Femur (tissue), 1 donor: ENCODE measurements around the gene ATXN7L3.
A peak's percentile ranks its signal among the peaks of the same experiment; 100 is the strongest.
"Not testable (repeated sequence)": the region's sequence is repeated elsewhere in the genome, so short reads cannot be mapped to it uniquely, and the experiment has no call there.

Experiments
- DNase-seq: peaks from one replicate; pipeline ENCODE4 v3.0.0-alpha.2; 2017

ATXN7L3 gene

GRCh38 chr17:44170499-44171201 lies 29.0 kb downstream of the ATXN7L3 start, which contains the start of gene ASB16:
TSS of gene ASB16 (plus strand) at chr17:44170704. CDS start at chr17:44170790, 86 bp downstream.
- peak; percentile 56 for DNase-seq

GRCh38 chr17:44170135-44170498 lies 29.6 kb downstream of the ATXN7L3 start:
- no peak for DNase-seq

GRCh38 chr17:44167181-44167861 lies 32.4 kb downstream of the ATXN7L3 start:
- DNase-seq = peak; percentile 49

- DNase-seq = no peak
Observed at GRCh38 chr17:44164476-44164875, 35.2 kb downstream of the ATXN7L3 start.

- no peak for DNase-seq
Observed at GRCh38 chr17:44159519-44160210, 40.0 kb downstream of the ATXN7L3 start.

- DNase-seq = no peak
Observed at GRCh38 chr17:44155488-44155887, 44.2 kb downstream of the ATXN7L3 start.

GRCh38 chr17:44152875-44153274 lies 46.8 kb downstream of the ATXN7L3 start:
- no peak for DNase-seq

- DNase-seq = no peak
Observed at GRCh38 chr17:44149750-44150329, 49.8 kb downstream of the ATXN7L3 start.

GRCh38 chr17:44149066-44149465 lies 50.6 kb downstream of the ATXN7L3 start:
- not testable (repeated sequence) for DNase-seq

- no peak for DNase-seq
Observed at GRCh38 chr17:44147812-44148211, 51.9 kb downstream of the ATXN7L3 start.

GRCh38 chr17:44146375-44147346 lies 53.0 kb downstream of the ATXN7L3 start:
- no peak for DNase-seq

- DNase-seq = no peak
Observed at GRCh38 chr17:44144966-44145739, 54.5 kb downstream of the ATXN7L3 start.

- DNase-seq = not testable (repeated sequence)
Observed at GRCh38 chr17:44143921-44144320, 55.8 kb downstream of the ATXN7L3 start.
